ENCODE data around the gene BOC.

BOC gene

GRCh38 chr3:113288881-113289280 is 77.5 kb downstream of the BOC start:
- DNase-seq (ENCODE audit: low read depth) = no peak

GRCh38 chr3:113291572-113291971 is 80.2 kb downstream of the BOC start:
- DNase-seq (ENCODE audit: low read depth) = no peak

- no peak for DNase-seq (ENCODE audit: low read depth)
Observed at GRCh38 chr3:113292933-113293332, 81.6 kb downstream of the BOC start.

- no peak for DNase-seq (ENCODE audit: low read depth)
Observed at GRCh38 chr3:113293348-113293747, 82.0 kb downstream of the BOC start.

- no peak for DNase-seq (ENCODE audit: low read depth)
Observed at GRCh38 chr3:113295463-113295862, 84.1 kb downstream of the BOC start.

- no peak for DNase-seq (ENCODE audit: low read depth)
Observed at GRCh38 chr3:113297287-113297686, 85.9 kb downstream of the BOC start.

GRCh38 chr3:113297841-113298240 is 86.5 kb downstream of the BOC start:
- no peak for DNase-seq (ENCODE audit: low read depth)

GRCh38 chr3:113300596-113300995 is 89.2 kb downstream of the BOC start:
- no peak for DNase-seq (ENCODE audit: low read depth)

- no peak for DNase-seq (ENCODE audit: low read depth)
Observed at GRCh38 chr3:113304102-113304501, 92.7 kb downstream of the BOC start.

- no peak for DNase-seq (ENCODE audit: low read depth)
Observed at GRCh38 chr3:113304856-113305540, 93.6 kb downstream of the BOC start.

GRCh38 chr3:113310960-113311359 is 99.6 kb downstream of the BOC start:
- no peak for DNase-seq (ENCODE audit: low read depth)

GRCh38 chr3:113312416-113312815 is 101.1 kb downstream of the BOC start:
- DNase-seq (ENCODE audit: low read depth) = no peak

GRCh38 chr3:113314923-113315322 is 103.6 kb downstream of the BOC start:
- no peak for DNase-seq (ENCODE audit: low read depth)

GRCh38 chr3:113329757-113330156 is 118.4 kb downstream of the BOC start:
- DNase-seq (ENCODE audit: low read depth) = no peak

- no peak for DNase-seq (ENCODE audit: low read depth)
Observed at GRCh38 chr3:113330742-113331141, 119.4 kb downstream of the BOC start.

GRCh38 chr3:113331187-113331586 is 119.8 kb downstream of the BOC start:
- DNase-seq (ENCODE audit: low read depth) = no peak
